GM19438 (cell line): Measurements from ENCODE around the gene MYOM1.

Experiments
- ATAC-seq: cut with Tn5 transposase; IDR thresholded peaks from one replicate; pipeline ENCODE4 v1.9.1; 2021; ENCODE audit warnings: low read depth; ENCODE audit not compliant: unreplicated experiment

MYOM1 gene

GRCh38 chr18:3190610-3191009 is 29.2 kb downstream of the MYOM1 start:
- no peak for ATAC-seq

GRCh38 chr18:3189884-3190283 is 29.9 kb downstream of the MYOM1 start:
- no peak for ATAC-seq

GRCh38 chr18:3186678-3187658 is 32.8 kb downstream of the MYOM1 start:
- ATAC-seq: no peak

GRCh38 chr18:3184275-3184963 is 35.3 kb downstream of the MYOM1 start:
- ATAC-seq: no peak

- ATAC-seq: no peak
Measured at GRCh38 chr18:3183103-3183717, 36.6 kb downstream of the MYOM1 start.

GRCh38 chr18:3180325-3180724 is 39.4 kb downstream of the MYOM1 start:
- ATAC-seq: no peak

GRCh38 chr18:3179430-3180089 is 40.2 kb downstream of the MYOM1 start:
- peak; percentile 53 for ATAC-seq

GRCh38 chr18:3177902-3178687 is 41.7 kb downstream of the MYOM1 start:
- ATAC-seq: peak; percentile 85

- ATAC-seq: no peak
Measured at GRCh38 chr18:3175195-3175758, 44.5 kb downstream of the MYOM1 start.

GRCh38 chr18:3172097-3172496 is 47.7 kb downstream of the MYOM1 start:
- no peak for ATAC-seq

GRCh38 chr18:3171631-3172030 is 48.1 kb downstream of the MYOM1 start:
- ATAC-seq: no peak

GRCh38 chr18:3170441-3171161 is 49.2 kb downstream of the MYOM1 start:
- ATAC-seq: no peak

GRCh38 chr18:3164381-3164780 is 55.4 kb downstream of the MYOM1 start:
- no peak for ATAC-seq

- no peak for ATAC-seq
Measured at GRCh38 chr18:3163968-3164367, 55.8 kb downstream of the MYOM1 start.

- no peak for ATAC-seq
Measured at GRCh38 chr18:3162181-3162580, 57.6 kb downstream of the MYOM1 start.

- no peak for ATAC-seq
Measured at GRCh38 chr18:3159830-3160229, 59.9 kb downstream of the MYOM1 start.

- ATAC-seq: no peak
Measured at GRCh38 chr18:3157606-3158005, 62.2 kb downstream of the MYOM1 start.

- ATAC-seq: no peak
Measured at GRCh38 chr18:3157086-3157485, 62.7 kb downstream of the MYOM1 start.

GRCh38 chr18:3156325-3156640 is 63.5 kb downstream of the MYOM1 start:
- ATAC-seq: no peak
